Measurements from ENCODE around the gene MGMT. TPM values are rescaled to one million over a fixed set of nuclear protein-coding genes. Genes with fewer than 3 reads are reported as not detected.

MGMT gene
- total RNA-seq, 1 donor from 2014 or later = 19.4 TPM

DNA sequence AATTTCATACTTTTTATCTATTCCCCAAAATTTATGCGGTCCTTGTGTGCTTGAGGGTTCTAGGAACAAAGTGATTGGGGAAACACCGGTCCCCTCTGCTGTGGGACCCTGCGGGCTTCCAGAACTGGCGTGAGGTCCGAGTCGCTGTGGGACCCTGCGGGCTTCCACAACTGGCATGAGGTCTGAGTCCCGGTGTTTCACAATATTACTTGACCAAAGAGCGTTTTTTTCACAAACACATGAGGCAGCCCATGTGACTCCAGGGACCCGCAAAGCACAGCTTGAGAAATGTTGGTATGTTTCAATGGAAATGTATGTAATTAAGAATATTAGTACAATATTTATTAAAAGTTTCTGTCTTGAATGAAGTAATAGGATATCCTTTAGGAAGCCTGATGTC, 212.2 kb downstream of the MGMT start:
- DNase-seq = no peak
- intact Hi-C loops (cut with DNase I) = no loop called here
- Histone ChIP-seq H3K27me3 (no peaks in the 10 kb centered on the region), H3K27ac (no peak overlapping the region), H3K36me3 (no peaks in the 10 kb centered on the region), H3K4me1 (no peaks in the 10 kb centered on the region), H3K4me3 (no peak overlapping the region), H3K9me3 (no peaks in the 10 kb centered on the region)
- ATAC-seq = no peak
- TF ChIP-seq, protein P1, sequence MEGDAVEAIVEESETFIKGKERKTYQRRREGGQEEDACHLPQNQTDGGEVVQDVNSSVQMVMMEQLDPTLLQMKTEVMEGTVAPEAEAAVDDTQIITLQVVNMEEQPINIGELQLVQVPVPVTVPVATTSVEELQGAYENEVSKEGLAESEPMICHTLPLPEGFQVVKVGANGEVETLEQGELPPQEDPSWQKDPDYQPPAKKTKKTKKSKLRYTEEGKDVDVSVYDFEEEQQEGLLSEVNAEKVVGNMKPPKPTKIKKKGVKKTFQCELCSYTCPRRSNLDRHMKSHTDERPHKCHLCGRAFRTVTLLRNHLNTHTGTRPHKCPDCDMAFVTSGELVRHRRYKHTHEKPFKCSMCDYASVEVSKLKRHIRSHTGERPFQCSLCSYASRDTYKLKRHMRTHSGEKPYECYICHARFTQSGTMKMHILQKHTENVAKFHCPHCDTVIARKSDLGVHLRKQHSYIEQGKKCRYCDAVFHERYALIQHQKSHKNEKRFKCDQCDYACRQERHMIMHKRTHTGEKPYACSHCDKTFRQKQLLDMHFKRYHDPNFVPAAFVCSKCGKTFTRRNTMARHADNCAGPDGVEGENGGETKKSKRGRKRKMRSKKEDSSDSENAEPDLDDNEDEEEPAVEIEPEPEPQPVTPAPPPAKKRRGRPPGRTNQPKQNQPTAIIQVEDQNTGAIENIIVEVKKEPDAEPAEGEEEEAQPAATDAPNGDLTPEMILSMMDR (IDR thresholded peaks at IDR 0.05) = no peak

DNA sequence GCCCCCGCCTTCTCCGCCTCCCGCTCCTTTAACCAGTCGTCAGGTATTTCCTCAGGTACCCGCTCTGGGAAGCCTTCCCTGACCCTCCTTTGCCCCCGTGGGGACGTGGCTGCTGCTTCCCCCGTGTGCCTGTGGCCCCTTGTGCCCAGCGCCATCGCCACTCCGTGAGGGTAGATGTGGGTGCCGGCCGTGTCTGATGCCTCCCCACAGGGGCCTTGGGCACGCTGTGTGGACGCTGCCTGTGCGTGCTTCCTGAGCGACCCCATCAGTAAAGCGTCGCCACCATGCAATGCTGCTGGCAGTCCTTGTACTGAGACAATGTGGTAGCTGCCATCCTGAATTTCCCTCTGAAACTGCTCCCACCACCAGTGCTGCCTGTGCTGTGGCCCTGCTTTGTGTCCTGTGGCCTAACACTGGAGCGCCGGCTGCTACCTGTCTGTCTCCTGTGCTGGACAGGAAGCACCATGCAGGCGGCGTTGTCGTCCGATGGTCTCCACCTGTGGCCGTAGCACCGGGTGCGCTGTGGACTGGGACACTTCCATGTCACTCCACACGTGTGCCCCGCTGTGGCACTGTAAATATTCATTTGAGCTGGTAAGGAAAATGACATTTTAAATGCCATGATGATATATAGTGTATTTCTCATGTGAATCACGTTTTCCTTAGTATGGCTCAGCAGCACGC, 213.8 kb downstream of the MGMT start:
- Histone ChIP-seq H3K36me3 (no peaks in the 10 kb centered on the region), H3K27me3 (no peaks in the 10 kb centered on the region), H3K27ac (no peak overlapping the region), H3K4me1 (no peaks in the 10 kb centered on the region), H3K4me3 (no peak overlapping the region), H3K9me3 (no peaks in the 10 kb centered on the region)
- no peak for DNase-seq
- ATAC-seq = no peak
- TF ChIP-seq, protein P1 (IDR thresholded peaks at IDR 0.05) = no peak
- intact Hi-C loops (cut with DNase I) = no loop called here

DNA sequence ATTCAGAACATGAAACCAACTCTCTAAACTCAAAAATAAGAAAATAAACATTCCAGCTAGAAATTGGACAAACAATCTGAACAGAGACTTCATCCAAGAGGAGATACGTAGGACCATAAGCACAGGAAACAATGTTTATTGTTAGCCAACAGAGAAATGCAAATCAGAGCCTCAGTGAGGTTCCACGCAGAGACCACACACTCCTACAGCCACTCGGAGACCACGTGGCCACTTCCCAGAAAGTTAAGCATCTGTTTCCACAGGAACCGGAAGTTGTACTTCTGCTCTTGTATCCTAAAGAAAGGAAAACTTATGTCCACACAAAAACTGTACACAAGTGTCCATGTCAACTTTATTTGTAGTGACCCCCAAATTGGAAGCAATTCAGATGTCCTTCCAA, 214.8 kb downstream of the MGMT start:
- TF ChIP-seq, protein P1 (IDR thresholded peaks at IDR 0.05) = no peak
- intact Hi-C loops (cut with DNase I) = no loop called here
- Histone ChIP-seq H3K4me1 (no peaks in the 10 kb centered on the region), H3K27me3 (no peaks in the 10 kb centered on the region), H3K4me3 (no peak overlapping the region), H3K9me3 (no peaks in the 10 kb centered on the region), H3K36me3 (no peaks in the 10 kb centered on the region), H3K27ac (no peak overlapping the region)
- ATAC-seq (no peak), DNase-seq (no peak)

DNA sequence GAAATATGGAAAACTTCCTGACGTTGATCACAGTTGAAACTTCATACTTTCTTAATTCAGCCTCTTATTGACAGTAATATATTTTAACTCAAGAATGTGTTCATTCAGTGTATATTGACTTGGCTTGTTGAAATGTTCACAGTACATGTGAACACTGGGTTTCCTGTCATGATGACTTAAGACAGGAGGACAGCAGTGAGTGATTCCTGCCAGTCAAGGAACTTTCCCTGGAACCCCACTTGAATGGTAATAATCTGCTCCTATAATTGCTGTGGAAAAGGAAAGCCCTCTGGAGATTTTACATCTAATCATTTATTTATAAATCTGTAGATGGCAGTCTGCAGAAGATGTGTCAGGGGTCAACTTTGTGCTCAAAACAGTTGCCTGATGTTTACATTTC, 216.5 kb downstream of the MGMT start:
- Histone ChIP-seq H3K27me3 (no peaks in the 10 kb centered on the region), H3K27ac (no peak overlapping the region), H3K36me3 (no peaks in the 10 kb centered on the region), H3K4me1 (no peaks in the 10 kb centered on the region), H3K9me3 (no peaks in the 10 kb centered on the region), H3K4me3 (no peak overlapping the region)
- DNase-seq (no peak), ATAC-seq (no peak)
- intact Hi-C loops (cut with DNase I) = no loop called here
- TF ChIP-seq, protein P1 (IDR thresholded peaks at IDR 0.05) = no peak

DNA sequence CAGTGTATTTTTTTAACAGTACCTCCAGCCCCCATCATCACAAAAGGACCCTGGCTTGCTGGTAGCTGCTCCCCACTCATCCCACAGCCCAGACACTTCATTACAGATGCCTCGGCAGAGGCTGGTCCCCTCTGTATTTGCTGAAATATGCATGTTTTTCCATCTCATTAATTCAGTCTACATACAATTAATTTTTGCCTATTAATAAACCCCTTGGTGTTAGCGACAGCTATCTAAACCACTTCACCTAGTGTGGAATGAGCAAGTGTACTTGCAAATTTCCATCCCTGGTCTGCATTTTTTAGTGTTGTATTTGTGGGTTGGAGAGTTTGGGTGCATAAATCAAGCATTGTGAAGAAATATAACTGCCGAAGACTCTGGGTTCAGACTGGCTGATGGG, 216.9 kb downstream of the MGMT start:
- H3K36me3 ChIP-seq = no peaks in the 10 kb centered on the region
- no peaks in the 10 kb centered on the region for H3K27me3 ChIP-seq
- no peaks in the 10 kb centered on the region for H3K4me1 ChIP-seq
- ATAC-seq (no peak), DNase-seq (no peak)
- H3K27ac ChIP-seq = no peak overlapping the region
- no peaks in the 10 kb centered on the region for H3K9me3 ChIP-seq
- intact Hi-C loops (cut with DNase I) = no loop called here
- TF ChIP-seq, protein P1 (IDR thresholded peaks at IDR 0.05) = no peak
- H3K4me3 ChIP-seq = no peak overlapping the region

DNA sequence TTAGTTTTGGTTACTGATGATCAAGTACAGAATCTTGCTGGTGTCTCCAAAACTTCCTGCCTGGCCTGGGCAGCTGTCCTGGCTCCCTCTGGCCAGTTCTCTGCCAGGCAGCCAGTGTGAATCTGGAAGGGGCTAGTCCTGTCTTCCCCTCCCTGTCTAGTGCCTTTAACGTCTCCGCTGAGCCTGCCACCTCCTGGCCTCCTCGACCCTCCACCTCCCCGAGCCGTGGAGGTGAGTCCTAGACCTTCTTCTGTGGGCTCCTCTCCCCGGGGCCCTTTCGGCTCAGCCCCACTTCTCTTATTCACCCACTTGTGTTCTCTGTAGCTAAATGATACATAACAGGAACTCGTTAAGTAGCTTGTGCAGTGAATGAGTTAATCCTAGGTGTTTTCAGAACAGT, 218.2 kb downstream of the MGMT start:
- ATAC-seq (no peak), DNase-seq (no peak)
- Histone ChIP-seq H3K36me3 (no peaks in the 10 kb centered on the region), H3K9me3 (no peaks in the 10 kb centered on the region), H3K27me3 (no peaks in the 10 kb centered on the region), H3K4me3 (no peak overlapping the region), H3K4me1 (no peaks in the 10 kb centered on the region), H3K27ac (no peak overlapping the region)
- intact Hi-C loops (cut with DNase I) = no loop called here
- TF ChIP-seq, protein P1 (IDR thresholded peaks at IDR 0.05) = no peak
